NAMALWA (cell line): ENCODE results near the gene CHRNA9.
"Not testable (repeated sequence)": the region's sequence is repeated elsewhere in the genome, so short reads cannot be mapped to it uniquely, and the experiment has no call there.

Experiments
- DNase-seq: peaks from one replicate; pipeline ENCODE4 v3.0.0-alpha.2; 2015; ENCODE audit warnings: low spot score

The CHRNA9 gene

GRCh38 chr4:40388239-40388638 lies 53.1 kb downstream of the CHRNA9 start:
- no peak for DNase-seq

GRCh38 chr4:40389986-40390385 lies 54.9 kb downstream of the CHRNA9 start:
- DNase-seq: no peak

- not testable (repeated sequence) for DNase-seq
Observed at GRCh38 chr4:40392241-40392640, 57.1 kb downstream of the CHRNA9 start.

- DNase-seq: no peak
Observed at GRCh38 chr4:40394236-40394635, 59.1 kb downstream of the CHRNA9 start.

- no peak for DNase-seq
Observed at GRCh38 chr4:40395166-40395900, 60.2 kb downstream of the CHRNA9 start.

- DNase-seq: no peak
Observed at GRCh38 chr4:40395908-40396793, 61.0 kb downstream of the CHRNA9 start.

- no peak for DNase-seq
Observed at GRCh38 chr4:40399578-40399977, 64.4 kb downstream of the CHRNA9 start.

- DNase-seq: no peak
Observed at GRCh38 chr4:40401096-40401495, 66.0 kb downstream of the CHRNA9 start.

- DNase-seq: no peak
Observed at GRCh38 chr4:40401631-40402030, 66.5 kb downstream of the CHRNA9 start.

GRCh38 chr4:40402556-40402955 lies 67.4 kb downstream of the CHRNA9 start:
- DNase-seq: no peak

GRCh38 chr4:40403081-40403480 lies 67.9 kb downstream of the CHRNA9 start:
- no peak for DNase-seq
